HuH-7.5 (cell line): ENCODE measurements around the gene TRAP1.
A peak's percentile ranks its signal among the peaks of the same experiment; 100 is the strongest.

ENCODE experiments used
- DNase-seq: peaks from one replicate; pipeline ENCODE4 v3.0.0; 2011; ENCODE audit warnings: low spot score

Gene TRAP1

GRCh38 chr16:3717235-3718018 is at the start of gene TRAP1:
Gene TRAP1, minus strand, starts transcription at chr16:3717524. Its CDS starts 16 bp downstream, at chr16:3717508.
- DNase-seq: peak; percentile 76

- DNase-seq: no peak
Measured at GRCh38 chr16:3766177-3766576, 48.9 kb upstream of the TRAP1 start.

- no peak for DNase-seq
Measured at GRCh38 chr16:3764409-3764808, 47.1 kb upstream of the TRAP1 start.

- no peak for DNase-seq
Measured at GRCh38 chr16:3762107-3762750, 44.9 kb upstream of the TRAP1 start.

- no peak for DNase-seq
Measured at GRCh38 chr16:3761375-3762106, 44.2 kb upstream of the TRAP1 start.

- no peak for DNase-seq
Measured at GRCh38 chr16:3760518-3760917, 43.2 kb upstream of the TRAP1 start.

- no peak for DNase-seq
Measured at GRCh38 chr16:3759736-3760135, 42.4 kb upstream of the TRAP1 start.

- no peak for DNase-seq
Measured at GRCh38 chr16:3756113-3756512, 38.8 kb upstream of the TRAP1 start.

GRCh38 chr16:3755249-3755648 is 37.9 kb upstream of the TRAP1 start:
- no peak for DNase-seq

- DNase-seq: no peak
Measured at GRCh38 chr16:3754772-3755171, 37.4 kb upstream of the TRAP1 start.

GRCh38 chr16:3754081-3754703 is 36.9 kb upstream of the TRAP1 start:
- no peak for DNase-seq

GRCh38 chr16:3752984-3753383 is 35.7 kb upstream of the TRAP1 start:
- DNase-seq: no peak

GRCh38 chr16:3751878-3752277 is 34.6 kb upstream of the TRAP1 start:
- DNase-seq: no peak

- no peak for DNase-seq
Measured at GRCh38 chr16:3748307-3748706, 31.0 kb upstream of the TRAP1 start.

- no peak for DNase-seq
Measured at GRCh38 chr16:3745751-3746355, 28.5 kb upstream of the TRAP1 start.

GRCh38 chr16:3744018-3744417 is 26.7 kb upstream of the TRAP1 start:
- no peak for DNase-seq

GRCh38 chr16:3740934-3741333 is 23.6 kb upstream of the TRAP1 start:
- no peak for DNase-seq

GRCh38 chr16:3740186-3740585 is 22.9 kb upstream of the TRAP1 start:
- DNase-seq: no peak

- no peak for DNase-seq
Measured at GRCh38 chr16:3739636-3740035, 22.3 kb upstream of the TRAP1 start.

GRCh38 chr16:3738541-3738940 is 21.2 kb upstream of the TRAP1 start:
- DNase-seq: no peak

- DNase-seq: no peak
Measured at GRCh38 chr16:3738128-3738527, 20.8 kb upstream of the TRAP1 start.

GRCh38 chr16:3737181-3737580 is 19.9 kb upstream of the TRAP1 start:
- DNase-seq: no peak
